HepG2 (cell line): Measurements from ENCODE around the gene EFCAB8. TPM values are rescaled to one million over a fixed set of nuclear protein-coding genes. Genes with fewer than 3 reads are reported as not detected.

ENCODE experiments used
- HNRNPH1 ChIP-seq: fragments of 200-400 bp; formaldehyde crosslinking; optimal IDR thresholded peaks from 2 replicates; pipeline ENCODE3; 2017; ENCODE audit warnings: mild to moderate bottlenecking, low read depth, low read length
- HOXA7 ChIP-seq: sonication (generic); formaldehyde crosslinking; IDR thresholded peaks from 2 replicates; pipeline ENCODE4 v1.8.1; 2022; ENCODE audit warnings: mild to moderate bottlenecking, missing genetic modification reagents, moderate library complexity
- MED8 ChIP-seq: sonication (generic); formaldehyde crosslinking; IDR thresholded peaks from 2 replicates; pipeline ENCODE4 v1.8.1; 2023; ENCODE audit warnings: mild to moderate bottlenecking, missing genetic modification reagents; ENCODE audit not compliant: insufficient replicate concordance
- MTA3 ChIP-seq: sonication (generic); formaldehyde crosslinking; IDR thresholded peaks from 2 replicates; pipeline ENCODE4 v1.4.0; 2020; ENCODE audit warnings: missing genetic modification reagents
- SOX13 ChIP-seq, 3 experiments: fragments of 450-650 bp in 1 of 3; sonication (generic) in 1 of 3; formaldehyde crosslinking in 1 of 3; IDR thresholded peaks in 2 of 3; conservative IDR thresholded peaks in 1 of 3; 2 replicates each; pipeline versions ENCODE4 v1.5.0 to v1.6.1; 2016 to 2020; ENCODE audit warnings: antibody characterized with exemption in 1 of 3, mild to moderate bottlenecking in 1 of 3, missing compliant biosample characterization in 1 of 3, missing genetic modification reagents in 1 of 3, moderate library complexity in 1 of 3
- STAG1 ChIP-seq: sonication (generic); formaldehyde crosslinking; IDR thresholded peaks from 2 replicates; pipeline ENCODE4 v1.4.0; 2020; ENCODE audit warnings: missing genetic modification reagents
- TBX2 ChIP-seq: sonication (generic); formaldehyde crosslinking; IDR thresholded peaks from 2 replicates; pipeline ENCODE4 v1.5.0; 2020; ENCODE audit warnings: missing genetic modification reagents, mild to moderate bottlenecking, borderline replicate concordance
- TEAD3 ChIP-seq: optimal IDR thresholded peaks from 2 replicates; pipeline ENCODE3; 2016; ENCODE audit warnings: borderline replicate concordance
- U2AF2 ChIP-seq: fragments of 200-400 bp; formaldehyde crosslinking; IDR thresholded peaks from 2 replicates; pipeline ENCODE4 v1.6.1; 2017; ENCODE audit warnings: low read depth, mild to moderate bottlenecking, low read length
- ZBTB3 ChIP-seq: sonication (generic); formaldehyde crosslinking; IDR thresholded peaks from 2 replicates; pipeline ENCODE4 v1.4.0; 2020; ENCODE audit warnings: low read depth, mild to moderate bottlenecking, moderate library complexity, missing genetic modification reagents, borderline replicate concordance
- ZFX ChIP-seq: sonication (generic); formaldehyde crosslinking; IDR thresholded peaks from 2 replicates; pipeline ENCODE4 v1.4.0; 2020; ENCODE audit warnings: mild to moderate bottlenecking, low read depth, missing genetic modification reagents, moderate library complexity
- ZNF510 ChIP-seq: sonication (generic); formaldehyde crosslinking; IDR thresholded peaks from 2 replicates; pipeline ENCODE4 v1.4.0; 2020; ENCODE audit warnings: low read depth, mild to moderate bottlenecking, missing genetic modification reagents
- ZNF776 ChIP-seq: sonication (generic); formaldehyde crosslinking; IDR thresholded peaks from 2 replicates; pipeline ENCODE4 v1.4.0; 2020; ENCODE audit warnings: mild to moderate bottlenecking, missing genetic modification reagents
- ZNF790 ChIP-seq: sonication (generic); formaldehyde crosslinking; IDR thresholded peaks from 2 replicates; pipeline ENCODE4 v1.8.0; 2022; ENCODE audit warnings: missing genetic modification reagents, mild to moderate bottlenecking, borderline replicate concordance
- ZNF839 ChIP-seq: sonication (generic); formaldehyde crosslinking; IDR thresholded peaks from 2 replicates; pipeline ENCODE4 v1.4.0; 2020; ENCODE audit warnings: missing genetic modification reagents, mild to moderate bottlenecking, borderline replicate concordance
- ZSCAN22 ChIP-seq: sonication (generic); formaldehyde crosslinking; IDR thresholded peaks from 2 replicates; pipeline ENCODE4 v1.4.0; 2020; ENCODE audit warnings: mild to moderate bottlenecking, missing genetic modification reagents
- ZSCAN25 ChIP-seq: sonication (generic); formaldehyde crosslinking; IDR thresholded peaks from 2 replicates; pipeline ENCODE4 v1.8.0; 2022; ENCODE audit warnings: mild to moderate bottlenecking, missing genetic modification reagents
- ZSCAN29 ChIP-seq: sonication (generic); formaldehyde crosslinking; conservative IDR thresholded peaks from 2 replicates; pipeline ENCODE4 v1.4.0; 2020; ENCODE audit warnings: mild to moderate bottlenecking, missing genetic modification reagents
- polyA plus RNA-seq, 8 experiments: library from polyadenylated mRNA; depleted of rRNA in 3 of 8; stranded (reverse) in 7 of 8; unstranded in 1 of 8; fragments of >200 nt; fragmentation: Illumina TruSeq in 4 of 8; extraction: Trizol in 4 of 8; gene quantifications; 2 replicates each; pipeline versions ENCODE4 v1.2.1 to v1.2.3, GENCODE V29; 2011 to 2016; ENCODE audit warnings: low read depth in 4 of 8, missing spikeins in 1 of 8, mixed read lengths in 1 of 8; ENCODE audit not compliant: insufficient read depth in 1 of 8
- total RNA-seq, 5 experiments: library from RNA; depleted of rRNA; stranded (reverse); fragments of >200 nt; fragmentation: Illumina TruSeq; extraction: Trizol; gene quantifications; 2 replicates each; pipeline ENCODE4 v1.2.3, GENCODE V29; 2016; ENCODE audit warnings: low read depth in 1 of 5
- TF ChIP-seq, protein P1 (sequence below): IDR thresholded peaks from 2 replicates; pipeline ENCODE4 v1.6.1; 2018; ENCODE audit warnings: missing genetic modification reagents
- TF ChIP-seq, protein P2 (sequence below): sonication (generic); formaldehyde crosslinking; IDR thresholded peaks from 2 replicates; pipeline ENCODE4 v1.8.0; 2022; ENCODE audit warnings: low read depth, missing genetic modification reagents
- TF ChIP-seq, protein P3 (sequence below), 2 experiments: sonication (generic) in 1 of 2; formaldehyde crosslinking in 1 of 2; IDR thresholded peaks; 2 replicates each; pipeline versions ENCODE4 v1.4.0 to v1.6.1; 2016 to 2020; ENCODE audit warnings: borderline replicate concordance in 1 of 2, low read depth in 1 of 2, mild to moderate bottlenecking in 1 of 2, missing genetic modification reagents in 1 of 2

EFCAB8 gene
- total and polyA plus RNA-seq, 2 of the 13 experiments (the other 11 are each of a cell fraction or from before 2014, with no cell fraction given) = 0.15 to 0.22 TPM

DNA sequence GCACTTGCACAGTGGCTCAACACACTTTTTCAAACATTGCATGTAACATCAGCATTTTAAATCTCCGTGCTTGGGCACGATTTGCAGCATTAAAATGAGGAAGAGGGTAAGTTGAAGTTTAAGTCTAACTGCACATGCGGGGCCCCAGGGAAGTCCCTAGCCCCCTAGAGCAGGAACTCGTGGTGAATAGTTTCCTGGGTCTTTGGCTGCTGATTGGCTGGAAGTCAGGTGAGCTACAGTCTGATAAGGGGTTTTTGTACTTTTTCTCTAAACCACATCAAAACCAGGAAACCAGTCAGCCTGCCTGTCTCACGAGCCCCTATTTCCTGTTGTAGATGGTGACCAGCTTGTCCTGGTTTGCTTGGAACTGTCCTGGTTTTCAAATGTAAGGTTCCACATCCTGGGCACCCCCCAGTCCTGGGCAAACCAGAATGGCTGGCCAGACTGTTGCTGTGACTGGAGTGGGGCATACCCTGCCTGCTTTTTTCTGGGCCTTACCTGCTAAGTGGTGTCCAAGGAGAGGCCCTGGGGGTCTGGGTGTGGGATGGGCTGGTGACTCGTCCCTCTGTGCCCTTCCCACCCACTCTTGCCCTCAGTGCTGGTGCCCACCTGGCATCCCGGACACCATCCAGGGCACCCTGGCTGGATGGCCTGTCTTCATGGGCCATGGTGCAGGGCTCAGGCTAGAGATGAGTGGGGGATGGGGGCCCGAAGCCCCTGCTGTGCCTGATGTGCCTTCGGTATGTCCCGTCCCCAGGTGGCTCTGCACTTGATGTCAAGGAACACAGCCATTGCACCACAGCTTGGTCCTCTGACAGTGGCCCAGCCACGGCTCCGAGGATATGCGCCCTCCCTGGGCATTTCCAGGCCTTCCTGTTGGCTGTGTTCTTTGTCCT, 113.7 kb downstream of the EFCAB8 start (continued):
- TF ChIP-seq ZSCAN22 (no peak), TEAD3 (CRISPR knock-in tag) (no peak), U2AF2 (no peak), ZBTB3 (CRISPR knock-in tag) (no peak), STAG1 (CRISPR knock-in tag) (no peak), MED8 (CRISPR knock-in tag) (no peak), HOXA7 (CRISPR knock-in tag) (no peak), TBX2 (peak; percentile 46; the same call in 1 of the 2 replicates), MTA3 (no peak), ZSCAN29 (no peak), ZNF839 (CRISPR knock-in tag) (no peak), SOX13 (IDR thresholded peaks at IDR 0.05) (no peak), SOX13 (CRISPR knock-in tag; conservative IDR thresholded peaks at IDR 0.05 in 1 of 2, IDR thresholded peaks at IDR 0.05 in 1 of 2) (no peak), ZNF510 (CRISPR knock-in tag) (no peak), ZNF776 (no peak), ZSCAN25 (CRISPR knock-in tag) (no peak), HNRNPH1 (peak; percentile 46), ZFX (CRISPR knock-in tag) (0 out of 2 replicates have a peak, but pooled peaks have one; percentile 24), ZNF790 (no peak)
- TF ChIP-seq, protein P1, sequence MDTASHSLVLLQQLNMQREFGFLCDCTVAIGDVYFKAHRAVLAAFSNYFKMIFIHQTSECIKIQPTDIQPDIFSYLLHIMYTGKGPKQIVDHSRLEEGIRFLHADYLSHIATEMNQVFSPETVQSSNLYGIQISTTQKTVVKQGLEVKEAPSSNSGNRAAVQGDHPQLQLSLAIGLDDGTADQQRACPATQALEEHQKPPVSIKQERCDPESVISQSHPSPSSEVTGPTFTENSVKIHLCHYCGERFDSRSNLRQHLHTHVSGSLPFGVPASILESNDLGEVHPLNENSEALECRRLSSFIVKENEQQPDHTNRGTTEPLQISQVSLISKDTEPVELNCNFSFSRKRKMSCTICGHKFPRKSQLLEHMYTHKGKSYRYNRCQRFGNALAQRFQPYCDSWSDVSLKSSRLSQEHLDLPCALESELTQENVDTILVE (CRISPR knock-in tag) = no peak
- TF ChIP-seq, protein P2, sequence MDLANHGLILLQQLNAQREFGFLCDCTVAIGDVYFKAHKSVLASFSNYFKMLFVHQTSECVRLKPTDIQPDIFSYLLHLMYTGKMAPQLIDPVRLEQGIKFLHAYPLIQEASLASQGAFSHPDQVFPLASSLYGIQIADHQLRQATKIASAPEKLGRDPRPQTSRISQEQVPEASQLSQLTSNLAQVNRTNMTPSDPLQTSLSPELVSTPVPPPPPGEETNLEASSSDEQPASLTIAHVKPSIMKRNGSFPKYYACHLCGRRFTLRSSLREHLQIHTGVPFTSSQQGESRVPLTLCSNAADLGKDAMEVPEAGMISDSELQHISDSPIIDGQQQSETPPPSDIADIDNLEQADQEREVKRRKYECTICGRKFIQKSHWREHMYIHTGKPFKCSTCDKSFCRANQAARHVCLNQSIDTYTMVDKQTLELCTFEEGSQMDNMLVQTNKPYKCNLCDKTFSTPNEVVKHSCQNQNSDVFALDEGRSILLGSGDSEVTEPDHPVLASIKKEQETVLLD (CRISPR knock-in tag) = no peak
- TF ChIP-seq, protein P3, sequence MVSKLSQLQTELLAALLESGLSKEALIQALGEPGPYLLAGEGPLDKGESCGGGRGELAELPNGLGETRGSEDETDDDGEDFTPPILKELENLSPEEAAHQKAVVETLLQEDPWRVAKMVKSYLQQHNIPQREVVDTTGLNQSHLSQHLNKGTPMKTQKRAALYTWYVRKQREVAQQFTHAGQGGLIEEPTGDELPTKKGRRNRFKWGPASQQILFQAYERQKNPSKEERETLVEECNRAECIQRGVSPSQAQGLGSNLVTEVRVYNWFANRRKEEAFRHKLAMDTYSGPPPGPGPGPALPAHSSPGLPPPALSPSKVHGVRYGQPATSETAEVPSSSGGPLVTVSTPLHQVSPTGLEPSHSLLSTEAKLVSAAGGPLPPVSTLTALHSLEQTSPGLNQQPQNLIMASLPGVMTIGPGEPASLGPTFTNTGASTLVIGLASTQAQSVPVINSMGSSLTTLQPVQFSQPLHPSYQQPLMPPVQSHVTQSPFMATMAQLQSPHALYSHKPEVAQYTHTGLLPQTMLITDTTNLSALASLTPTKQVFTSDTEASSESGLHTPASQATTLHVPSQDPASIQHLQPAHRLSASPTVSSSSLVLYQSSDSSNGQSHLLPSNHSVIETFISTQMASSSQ (IDR thresholded peaks at IDR 0.05; ENCODE audit: low read depth) = no peak
- TF ChIP-seq, protein P3 (CRISPR knock-in tag; IDR thresholded peaks at IDR 0.05; ENCODE audit: borderline replicate concordance) = peak; percentile 29; the same call in 1 of the 2 replicates
